Liver (tissue), 9 donors: ENCODE results near the gene SLC44A1. TPM values are rescaled to one million over a fixed set of nuclear protein-coding genes. Genes with fewer than 3 reads are reported as not detected.

Experiments used
- DNase-seq: peaks from one replicate; pipeline ENCODE4 v3.0.0-alpha.2; 2017; ENCODE audit warnings: low spot score
- H3K27ac ChIP-seq, 2 donors: one replicate each; pipeline ENCODE4 v1.7.0; 2013; ENCODE audit warnings: inconsistent platforms in 2 of 2, low read length in 2 of 2, control low read depth in 1 of 2, low read depth in 1 of 2, mild to moderate bottlenecking in 1 of 2
- H3K27me3 ChIP-seq, 4 donors: one replicate each; pipeline versions ENCODE4 v1.6.1 to v1.7.0; 2013; ENCODE audit warnings: low read length in 3 of 4, inconsistent platforms in 1 of 4, mild to moderate bottlenecking in 1 of 4, moderate library complexity in 1 of 4; ENCODE audit not compliant: control insufficient read depth in 4 of 4, insufficient read depth in 4 of 4
- H3K36me3 ChIP-seq, 4 donors: one replicate each; pipeline versions ENCODE4 v1.6.1 to v1.7.0; 2013; ENCODE audit warnings: low read length in 3 of 4, mild to moderate bottlenecking in 3 of 4, low read depth in 1 of 4, moderate library complexity in 1 of 4; ENCODE audit not compliant: control insufficient read depth in 4 of 4, insufficient read depth in 3 of 4
- H3K4me1 ChIP-seq, 4 donors: one replicate each; pipeline versions ENCODE4 v1.6.1 to v1.7.0; 2013; ENCODE audit warnings: low read length in 3 of 4, mild to moderate bottlenecking in 3 of 4, moderate library complexity in 1 of 4; ENCODE audit not compliant: control insufficient read depth in 4 of 4, insufficient read depth in 4 of 4
- H3K4me3 ChIP-seq, 3 donors: one replicate each; pipeline versions ENCODE4 v1.6.1 to v1.7.0; 2013; ENCODE audit warnings: low read length in 3 of 3, control low read depth in 1 of 3, low read depth in 1 of 3, mild to moderate bottlenecking in 1 of 3
- H3K9ac ChIP-seq, 2 donors: one replicate each; pipeline ENCODE4 v1.7.0; 2013; ENCODE audit warnings: low read length in 2 of 2, mild to moderate bottlenecking in 2 of 2, moderate library complexity in 2 of 2, control low read depth in 1 of 2, low read depth in 1 of 2
- H3K9me3 ChIP-seq, 4 donors: one replicate each; pipeline versions ENCODE4 v1.6.1 to v1.7.0; 2013; ENCODE audit warnings: low read length in 3 of 4; ENCODE audit not compliant: control insufficient read depth in 4 of 4
- FOXA1 ChIP-seq: IDR thresholded peaks from 2 replicates; pipeline ENCODE4 v1.6.1; 2016; ENCODE audit warnings: antibody characterized with exemption
- FOXA2 ChIP-seq: IDR thresholded peaks from 2 replicates; pipeline ENCODE4 v1.6.1; 2016; ENCODE audit warnings: antibody characterized with exemption
- GABPA ChIP-seq, 2 donors: IDR thresholded peaks in 1 of 2; conservative IDR thresholded peaks in 1 of 2; 2 replicates each; pipeline ENCODE4 v1.6.1; 2016; ENCODE audit warnings: antibody characterized with exemption in 2 of 2, mild to moderate bottlenecking in 1 of 2, moderate library complexity in 1 of 2
- HNF4A ChIP-seq, 2 donors: conservative IDR thresholded peaks; 2 replicates each; pipeline ENCODE4 v1.6.1; 2016; ENCODE audit warnings: antibody characterized with exemption in 2 of 2, mild to moderate bottlenecking in 2 of 2
- HNF4G ChIP-seq: IDR thresholded peaks from 2 replicates; pipeline ENCODE4 v1.6.1; 2016; ENCODE audit warnings: antibody characterized with exemption
- JUND ChIP-seq, 2 donors: IDR thresholded peaks; 2 replicates each; pipeline ENCODE4 v1.6.1; 2016; ENCODE audit warnings: antibody characterized with exemption in 2 of 2
- NR2F2 ChIP-seq: IDR thresholded peaks from 2 replicates; pipeline ENCODE4 v1.6.1; 2016; ENCODE audit warnings: antibody characterized with exemption
- RAD21 ChIP-seq, 2 donors: IDR thresholded peaks; 2 replicates each; pipeline ENCODE4 v1.6.1; 2016; ENCODE audit warnings: antibody characterized with exemption in 2 of 2, mild to moderate bottlenecking in 2 of 2
- RXRA ChIP-seq, 2 donors: IDR thresholded peaks; 2 replicates each; pipeline ENCODE4 v1.6.1; 2017 to 2018; ENCODE audit warnings: antibody characterized with exemption in 2 of 2, mild to moderate bottlenecking in 1 of 2
- SP1 ChIP-seq: IDR thresholded peaks from 2 replicates; pipeline ENCODE4 v1.6.1; 2018; ENCODE audit warnings: antibody characterized with exemption, mild to moderate bottlenecking
- YY1 ChIP-seq: IDR thresholded peaks from 2 replicates; pipeline ENCODE4 v1.6.1; 2016; ENCODE audit warnings: antibody characterized with exemption, mild to moderate bottlenecking
- WGBS: extraction: QIAGEN DNeasy Blood & Tissue Kit; methylation state at CpG from one replicate; pipeline ENCODE4 v1.1.7; 2013; 5-methylcytosine and 5-hydroxymethylcytosine counted together
- polyA plus RNA-seq, 2 donors: library from polyadenylated mRNA; stranded (reverse) in 1 of 2; unstranded in 1 of 2; fragments of 200-250 nt in 1 of 2; fragments of >200 nt in 1 of 2; fragmentation: Nextera tagmentation in 1 of 2; extraction: Ambion mirVana in 1 of 2; gene quantifications; one replicate each; pipeline versions ENCODE4 v1.2.1 to v1.2.3, GENCODE V29; 2013 to 2015
- total RNA-seq, 2 donors: library from RNA; depleted of rRNA; stranded (reverse); fragments of >200 nt; gene quantifications; one replicate each; pipeline ENCODE4 v1.2.3, GENCODE V29; 2014
- TF ChIP-seq, protein P1 (sequence below): IDR thresholded peaks from 2 replicates; pipeline ENCODE4 v1.6.1; 2016; ENCODE audit warnings: antibody characterized with exemption
- TF ChIP-seq, protein P2 (sequence below): IDR thresholded peaks from 2 replicates; pipeline ENCODE4 v1.6.1; 2016; ENCODE audit warnings: antibody characterized with exemption
- TF ChIP-seq, protein P3 (sequence below): IDR thresholded peaks from 2 replicates; pipeline ENCODE4 v1.6.1; 2016; ENCODE audit warnings: antibody characterized with exemption
- TF ChIP-seq, protein P4 (sequence below): IDR thresholded peaks from 2 replicates; pipeline ENCODE4 v1.6.1; 2016; ENCODE audit warnings: antibody characterized with exemption, mild to moderate bottlenecking
- donor health status: healthy.
- donor health status: healthy.
- donor health status: healthy.
- donor health status: healthy.
- donor health status: healthy.

SLC44A1 gene
- total and polyA plus RNA-seq, 4 donors, result 18.1 to 73.1 (median 53.1) TPM

DNA sequence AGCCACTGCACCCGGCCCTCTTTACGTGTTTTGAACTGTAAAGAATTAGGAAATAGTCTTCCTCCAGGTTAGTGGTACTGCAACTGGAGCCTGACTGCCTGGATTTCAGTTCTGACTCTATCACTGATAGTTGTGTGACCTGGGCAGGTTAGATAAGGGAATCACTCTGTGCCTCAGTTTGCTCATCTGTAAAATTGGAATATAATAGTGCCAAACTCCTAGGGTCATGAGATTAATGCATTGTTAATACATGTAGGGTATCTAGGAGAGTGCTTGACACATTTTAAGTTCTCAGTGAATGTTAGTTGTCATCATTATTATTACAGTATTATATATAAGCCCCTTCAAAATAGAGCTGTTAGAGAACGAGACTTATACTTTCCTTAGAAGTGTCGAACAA, 130.9 kb downstream of the SLC44A1 start (continued):
- no peak for TF ChIP-seq HNF4A (conservative IDR thresholded peaks at IDR 0.05)

DNA sequence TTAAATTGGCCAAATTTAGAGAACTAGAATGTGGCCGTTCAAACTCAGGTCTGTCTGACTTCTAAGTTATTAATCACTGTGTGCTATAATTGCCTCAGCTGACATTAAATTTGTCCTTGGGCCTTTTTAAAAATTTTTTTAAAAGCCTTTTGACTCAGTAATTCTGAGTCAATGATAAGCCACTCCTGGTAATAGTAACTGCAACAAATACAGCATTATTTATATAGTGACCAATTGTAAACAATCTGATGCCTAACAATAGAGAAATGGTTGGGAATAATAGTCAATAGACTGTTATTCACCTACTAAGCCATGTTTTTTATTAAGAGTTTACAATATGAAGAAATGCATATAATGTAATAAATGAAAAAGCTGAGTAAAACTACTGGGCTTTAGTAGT, 132.4 kb downstream of the SLC44A1 start:
- H3K27me3 ChIP-seq, result no peaks in the 10 kb centered on the region
- no peak for DNase-seq
- no peaks in the 10 kb centered on the region for H3K4me1 ChIP-seq
- H3K9ac ChIP-seq, result no peak overlapping the region
- no peak overlapping the region for H3K4me3 ChIP-seq
- H3K9me3 ChIP-seq, result no peaks in the 10 kb centered on the region
- H3K27ac ChIP-seq, result no peak overlapping the region
- 96% methylated on average over 1 of the region's 1 CpG for WGBS
- H3K36me3 ChIP-seq, result peaks cover 2 to 16% (median 5%) of the 10 kb centered on the region in 4 donors
- TF ChIP-seq SP1, result no peak
- TF ChIP-seq RXRA (IDR thresholded peaks at IDR 0.05), result no peak
- no peak for TF ChIP-seq JUND (IDR thresholded peaks at IDR 0.05)
- TF ChIP-seq, protein P1, sequence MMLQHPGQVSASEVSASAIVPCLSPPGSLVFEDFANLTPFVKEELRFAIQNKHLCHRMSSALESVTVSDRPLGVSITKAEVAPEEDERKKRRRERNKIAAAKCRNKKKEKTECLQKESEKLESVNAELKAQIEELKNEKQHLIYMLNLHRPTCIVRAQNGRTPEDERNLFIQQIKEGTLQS, result no peak
- TF ChIP-seq FOXA2, result no peak
- TF ChIP-seq, protein P2, sequence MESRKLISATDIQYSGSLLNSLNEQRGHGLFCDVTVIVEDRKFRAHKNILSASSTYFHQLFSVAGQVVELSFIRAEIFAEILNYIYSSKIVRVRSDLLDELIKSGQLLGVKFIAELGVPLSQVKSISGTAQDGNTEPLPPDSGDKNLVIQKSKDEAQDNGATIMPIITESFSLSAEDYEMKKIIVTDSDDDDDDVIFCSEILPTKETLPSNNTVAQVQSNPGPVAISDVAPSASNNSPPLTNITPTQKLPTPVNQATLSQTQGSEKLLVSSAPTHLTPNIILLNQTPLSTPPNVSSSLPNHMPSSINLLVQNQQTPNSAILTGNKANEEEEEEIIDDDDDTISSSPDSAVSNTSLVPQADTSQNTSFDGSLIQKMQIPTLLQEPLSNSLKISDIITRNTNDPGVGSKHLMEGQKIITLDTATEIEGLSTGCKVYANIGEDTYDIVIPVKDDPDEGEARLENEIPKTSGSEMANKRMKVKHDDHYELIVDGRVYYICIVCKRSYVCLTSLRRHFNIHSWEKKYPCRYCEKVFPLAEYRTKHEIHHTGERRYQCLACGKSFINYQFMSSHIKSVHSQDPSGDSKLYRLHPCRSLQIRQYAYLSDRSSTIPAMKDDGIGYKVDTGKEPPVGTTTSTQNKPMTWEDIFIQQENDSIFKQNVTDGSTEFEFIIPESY, result no peak
- TF ChIP-seq RAD21 (IDR thresholded peaks at IDR 0.05), result no peak
- no peak for TF ChIP-seq YY1
- no peak for TF ChIP-seq FOXA1
- TF ChIP-seq HNF4G, result no peak
- no peak for TF ChIP-seq NR2F2

DNA sequence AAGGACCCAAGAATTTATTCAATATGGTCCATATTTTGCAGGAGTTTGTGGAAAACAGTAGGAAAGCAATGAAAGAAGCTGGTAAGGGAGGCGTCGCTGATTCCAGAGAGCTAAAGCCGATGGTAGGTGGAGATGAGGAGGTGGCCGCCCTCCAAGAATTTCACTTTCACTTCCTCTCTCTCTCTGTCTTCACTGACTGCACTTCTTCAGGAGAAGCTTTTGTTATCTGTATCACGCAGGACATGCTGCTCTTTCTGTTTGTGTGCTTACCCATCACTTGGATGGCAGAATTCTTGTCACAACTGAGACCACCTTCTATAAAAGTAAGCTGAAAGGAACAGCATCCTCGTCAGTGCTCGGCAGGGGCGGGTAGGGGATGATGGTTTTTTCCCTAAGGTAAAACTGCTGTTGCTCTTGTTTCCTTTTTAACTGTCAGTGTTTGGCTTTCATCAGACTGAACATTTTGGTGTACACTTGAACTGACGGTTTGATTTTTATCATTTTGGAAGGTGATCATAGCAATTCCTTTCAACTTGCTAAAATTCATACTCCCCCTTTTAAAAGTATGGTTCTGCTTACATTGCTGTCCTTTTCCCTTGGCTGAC, 141.0 kb downstream of the SLC44A1 start:
- H3K27ac ChIP-seq, result no peak overlapping the region
- no peak for DNase-seq
- peaks cover 0 to 3% (median 2%) of the 10 kb centered on the region in 4 donors for H3K4me1 ChIP-seq
- peak overlapping the region in 1 of 3 donors; percentile 5 for H3K4me3 ChIP-seq
- 78% methylated on average over 9 of the region's 9 CpGs for WGBS
- H3K27me3 ChIP-seq, result no peaks in the 10 kb centered on the region
- TF ChIP-seq HNF4A (conservative IDR thresholded peaks at IDR 0.05), result no peak
- no peak for TF ChIP-seq HNF4G
- no peak for TF ChIP-seq FOXA2
- TF ChIP-seq NR2F2, result no peak
- no peak for TF ChIP-seq JUND (IDR thresholded peaks at IDR 0.05)
- TF ChIP-seq, protein P3, sequence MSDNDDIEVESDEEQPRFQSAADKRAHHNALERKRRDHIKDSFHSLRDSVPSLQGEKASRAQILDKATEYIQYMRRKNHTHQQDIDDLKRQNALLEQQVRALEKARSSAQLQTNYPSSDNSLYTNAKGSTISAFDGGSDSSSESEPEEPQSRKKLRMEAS, result no peak
- no peak for TF ChIP-seq GABPA (IDR thresholded peaks at IDR 0.05 in 1 of 2, conservative IDR thresholded peaks at IDR 0.05 in 1 of 2)
- TF ChIP-seq, protein P4, sequence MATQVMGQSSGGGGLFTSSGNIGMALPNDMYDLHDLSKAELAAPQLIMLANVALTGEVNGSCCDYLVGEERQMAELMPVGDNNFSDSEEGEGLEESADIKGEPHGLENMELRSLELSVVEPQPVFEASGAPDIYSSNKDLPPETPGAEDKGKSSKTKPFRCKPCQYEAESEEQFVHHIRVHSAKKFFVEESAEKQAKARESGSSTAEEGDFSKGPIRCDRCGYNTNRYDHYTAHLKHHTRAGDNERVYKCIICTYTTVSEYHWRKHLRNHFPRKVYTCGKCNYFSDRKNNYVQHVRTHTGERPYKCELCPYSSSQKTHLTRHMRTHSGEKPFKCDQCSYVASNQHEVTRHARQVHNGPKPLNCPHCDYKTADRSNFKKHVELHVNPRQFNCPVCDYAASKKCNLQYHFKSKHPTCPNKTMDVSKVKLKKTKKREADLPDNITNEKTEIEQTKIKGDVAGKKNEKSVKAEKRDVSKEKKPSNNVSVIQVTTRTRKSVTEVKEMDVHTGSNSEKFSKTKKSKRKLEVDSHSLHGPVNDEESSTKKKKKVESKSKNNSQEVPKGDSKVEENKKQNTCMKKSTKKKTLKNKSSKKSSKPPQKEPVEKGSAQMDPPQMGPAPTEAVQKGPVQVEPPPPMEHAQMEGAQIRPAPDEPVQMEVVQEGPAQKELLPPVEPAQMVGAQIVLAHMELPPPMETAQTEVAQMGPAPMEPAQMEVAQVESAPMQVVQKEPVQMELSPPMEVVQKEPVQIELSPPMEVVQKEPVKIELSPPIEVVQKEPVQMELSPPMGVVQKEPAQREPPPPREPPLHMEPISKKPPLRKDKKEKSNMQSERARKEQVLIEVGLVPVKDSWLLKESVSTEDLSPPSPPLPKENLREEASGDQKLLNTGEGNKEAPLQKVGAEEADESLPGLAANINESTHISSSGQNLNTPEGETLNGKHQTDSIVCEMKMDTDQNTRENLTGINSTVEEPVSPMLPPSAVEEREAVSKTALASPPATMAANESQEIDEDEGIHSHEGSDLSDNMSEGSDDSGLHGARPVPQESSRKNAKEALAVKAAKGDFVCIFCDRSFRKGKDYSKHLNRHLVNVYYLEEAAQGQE, result no peak
- H3K36me3 ChIP-seq, result peaks cover 0 to 9% (median 4%) of the 10 kb centered on the region in 4 donors
- H3K9ac ChIP-seq, result no peak overlapping the region
- no peaks in the 10 kb centered on the region for H3K9me3 ChIP-seq
